B cell (primary cell): ENCODE measurements around the gene VSIG2. TPM values are rescaled to one million over a fixed set of nuclear protein-coding genes. Genes with fewer than 3 reads are reported as not detected.

Experiments used
- ATAC-seq: fragments of 200-7000 bp; cut with Tn5 transposase; one replicate; pipeline ENCODE4 v1.10.0; 2021; ENCODE audit warnings: low read depth, mild to moderate bottlenecking, moderate number of reproducible peaks, moderate library complexity
- CTCF ChIA-PET: fragments of 350-600 bp; sonication (Branson Sonifier 250); formaldehyde crosslinking; loops from one replicate; lab custom pipeline; 2021; ENCODE audit warnings: antibody characterized with exemption, inconsistent platforms; lab: Charles Lee
- POLR2A ChIA-PET: fragments of 350-600 bp; sonication (Branson Sonifier 250); formaldehyde crosslinking; loops from one replicate; lab custom pipeline; 2021; ENCODE audit warnings: antibody characterized with exemption; lab: Charles Lee
- DNase-seq: peaks from one replicate; pipeline ENCODE4 v3.0.0; 2013
- H2AFZ ChIP-seq: 2 replicates; pipeline ENCODE4 v1.6.1; 2012; ENCODE audit warnings: mild to moderate bottlenecking, low read depth, low read length; ENCODE audit not compliant: insufficient read depth, poor library complexity, severe bottlenecking
- H3K27ac ChIP-seq, 2 donors: 1 replicate in 1 of 2; 2 replicates in 1 of 2; pipeline ENCODE4 v1.5.1; 2012 to 2013; ENCODE audit warnings: low read length in 2 of 2, mild to moderate bottlenecking in 2 of 2, moderate library complexity in 1 of 2
- H3K27me3 ChIP-seq, 4 experiments: fragments of 200-600 bp in 1 of 4; sonication (generic) in 1 of 4; replicated peaks in 1 of 4; 1 replicate in 2 of 4; 2 replicates in 2 of 4; pipeline versions ENCODE4 v1.6.1 to v1.7.0; 2013 to 2016; ENCODE audit warnings: low read length in 3 of 4, mild to moderate bottlenecking in 2 of 4, mixed read lengths in 1 of 4, moderate library complexity in 1 of 4; ENCODE audit not compliant: insufficient read depth in 4 of 4, control insufficient read depth in 3 of 4; ENCODE audit errors: control extremely low read depth in 1 of 4
- H3K36me3 ChIP-seq, 2 experiments: replicated peaks in 1 of 2; 1 replicate in 1 of 2; 2 replicates in 1 of 2; pipeline versions ENCODE4 v1.6.1 to v1.7.1; 2013; ENCODE audit warnings: low read length in 1 of 2; ENCODE audit not compliant: insufficient read depth in 2 of 2, control insufficient read depth in 1 of 2; ENCODE audit errors: control extremely low read depth in 1 of 2, extremely low read depth in 1 of 2
- H3K4me1 ChIP-seq, 2 donors: fragments of 200-600 bp in 1 of 2; sonication (generic) in 1 of 2; 1 replicate in 1 of 2; 2 replicates in 1 of 2; pipeline versions ENCODE4 v1.5.1 to v1.6.1; 2013 to 2017; ENCODE audit warnings: low read length in 2 of 2; ENCODE audit not compliant: control insufficient read depth in 2 of 2, insufficient read depth in 2 of 2
- H3K4me2 ChIP-seq: replicated peaks from 2 replicates; pipeline ENCODE3; 2012; ENCODE audit warnings: mild to moderate bottlenecking, low read depth, low read length; ENCODE audit not compliant: poor library complexity, severe bottlenecking
- H3K4me3 ChIP-seq, 5 experiments: fragments of 200-600 bp in 1 of 5; sonication (generic) in 1 of 5; 1 replicate in 3 of 5; 2 replicates in 2 of 5; pipeline versions ENCODE4 v1.5.1 to v1.7.0; 2011 to 2016; ENCODE audit warnings: low read length in 4 of 5, mild to moderate bottlenecking in 4 of 5, low read depth in 2 of 5, control low read depth in 1 of 5, moderate library complexity in 1 of 5; ENCODE audit not compliant: insufficient read depth in 1 of 5; ENCODE audit errors: control extremely low read depth in 1 of 5, extremely low read depth in 1 of 5
- H3K79me2 ChIP-seq: fragments of 200-600 bp; sonication (generic); one replicate; pipeline ENCODE4 v1.6.0; 2016; ENCODE audit warnings: low read length; ENCODE audit not compliant: control insufficient read depth, insufficient read depth
- H3K9ac ChIP-seq: fragments of 200-600 bp; sonication (generic); 2 replicates; pipeline ENCODE4 v1.6.1; 2017; ENCODE audit warnings: mild to moderate bottlenecking, low read length, moderate library complexity
- H3K9me3 ChIP-seq, 3 donors: one replicate each; pipeline versions ENCODE4 v1.6.1 to v1.7.1; 2013; ENCODE audit warnings: low read length in 2 of 3; ENCODE audit not compliant: control insufficient read depth in 2 of 3, insufficient read depth in 1 of 3; ENCODE audit errors: control extremely low read depth in 1 of 3
- H4K20me1 ChIP-seq: 2 replicates; pipeline ENCODE4 v1.6.0; 2012; ENCODE audit warnings: mild to moderate bottlenecking, low read length; ENCODE audit not compliant: insufficient read depth, control insufficient read depth, poor library complexity, severe bottlenecking
- H3K27ac Mint-ChIP-seq: one replicate; pipeline ENCODE4 v1.8.0; 2021; ENCODE audit warnings: mixed read lengths
- H3K27me3 Mint-ChIP-seq: one replicate; pipeline ENCODE4 v1.8.0; 2021; ENCODE audit warnings: mixed read lengths
- H3K4me1 Mint-ChIP-seq: one replicate; pipeline ENCODE4 v1.8.0; 2021; ENCODE audit warnings: mixed read lengths
- H3K4me3 Mint-ChIP-seq: one replicate; pipeline ENCODE4 v1.8.0; 2021; ENCODE audit warnings: mixed read lengths
- H3K9me3 Mint-ChIP-seq: one replicate; pipeline ENCODE4 v1.8.0; 2022; ENCODE audit warnings: mixed read lengths; ENCODE audit not compliant: insufficient read depth
- EZH2 ChIP-seq: IDR thresholded peaks from 2 replicates; pipeline ENCODE4 v1.6.1; 2012; ENCODE audit warnings: borderline replicate concordance, low read depth, mild to moderate bottlenecking, moderate library complexity, low read length; ENCODE audit not compliant: insufficient read depth, poor library complexity, severe bottlenecking
- WGBS: methylation state at CpG from one replicate; pipeline ENCODE4 v1.1.5; 2013; ENCODE audit warnings: missing lambda C conversion rate; ENCODE audit not compliant: insufficient coverage; 5-methylcytosine and 5-hydroxymethylcytosine counted together
- intact Hi-C: fragments of 100-400 bp; cut with micrococcal nuclease; formaldehyde crosslinking; loops from one replicate; pipeline ENCODE4 v1.10.0; 2022
- polyA minus RNA-seq: library from RNA; depleted of rRNA, polyadenylated mRNA; stranded (reverse); fragments of >200 nt; gene quantifications from 2 replicates; pipeline ENCODE4 v1.2.3, GENCODE V29; 2012
- polyA plus RNA-seq: library from polyadenylated mRNA; depleted of rRNA; stranded (reverse); fragments of >200 nt; gene quantifications from 2 replicates; pipeline ENCODE4 v1.2.3, GENCODE V29; 2012
- total RNA-seq, 2 donors: library from RNA; stranded (reverse); fragments of 120-200 nt in 1 of 2; gene quantifications; 1 replicate in 1 of 2; 2 replicates in 1 of 2; pipeline versions ENCODE4 v1.2.3 to v1.2.4, GENCODE V29; 2013 to 2022
- TF ChIP-seq, protein P1 (sequence below): fragments of 200-600 bp; IDR thresholded peaks from one replicate; pipeline ENCODE4 v1.8.0; 2022; ENCODE audit warnings: antibody characterized with exemption, mild to moderate bottlenecking

The VSIG2 gene, protein sequence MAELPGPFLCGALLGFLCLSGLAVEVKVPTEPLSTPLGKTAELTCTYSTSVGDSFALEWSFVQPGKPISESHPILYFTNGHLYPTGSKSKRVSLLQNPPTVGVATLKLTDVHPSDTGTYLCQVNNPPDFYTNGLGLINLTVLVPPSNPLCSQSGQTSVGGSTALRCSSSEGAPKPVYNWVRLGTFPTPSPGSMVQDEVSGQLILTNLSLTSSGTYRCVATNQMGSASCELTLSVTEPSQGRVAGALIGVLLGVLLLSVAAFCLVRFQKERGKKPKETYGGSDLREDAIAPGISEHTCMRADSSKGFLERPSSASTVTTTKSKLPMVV
- total RNA-seq (not detected in 2 replicates), polyA plus RNA-seq (0.36 TPM in 1 of 2 replicates, not detected in the other), polyA minus RNA-seq (not detected in 2 replicates)
- total RNA-seq (2013) = 0.21 TPM

GRCh38 chr11:124751741-124752470, at the start of gene VSIG2:
Gene VSIG2 (minus strand): TSS chr11:124752255. CDS start chr11:124752137, 118 bp downstream.
- ChIA-PET CTCF (interaction anchor here (1.5 to 9.8 kb wide), 4 partner anchors 9 to 85 kb away, joined by 3 to 153 read pairs (median 13); partner anchors contain the start of gene ESAM), POLR2A (no interaction called here)
- H3K9me3 Mint-ChIP-seq = no peaks in the 10 kb centered on the region
- TF ChIP-seq, protein P1, sequence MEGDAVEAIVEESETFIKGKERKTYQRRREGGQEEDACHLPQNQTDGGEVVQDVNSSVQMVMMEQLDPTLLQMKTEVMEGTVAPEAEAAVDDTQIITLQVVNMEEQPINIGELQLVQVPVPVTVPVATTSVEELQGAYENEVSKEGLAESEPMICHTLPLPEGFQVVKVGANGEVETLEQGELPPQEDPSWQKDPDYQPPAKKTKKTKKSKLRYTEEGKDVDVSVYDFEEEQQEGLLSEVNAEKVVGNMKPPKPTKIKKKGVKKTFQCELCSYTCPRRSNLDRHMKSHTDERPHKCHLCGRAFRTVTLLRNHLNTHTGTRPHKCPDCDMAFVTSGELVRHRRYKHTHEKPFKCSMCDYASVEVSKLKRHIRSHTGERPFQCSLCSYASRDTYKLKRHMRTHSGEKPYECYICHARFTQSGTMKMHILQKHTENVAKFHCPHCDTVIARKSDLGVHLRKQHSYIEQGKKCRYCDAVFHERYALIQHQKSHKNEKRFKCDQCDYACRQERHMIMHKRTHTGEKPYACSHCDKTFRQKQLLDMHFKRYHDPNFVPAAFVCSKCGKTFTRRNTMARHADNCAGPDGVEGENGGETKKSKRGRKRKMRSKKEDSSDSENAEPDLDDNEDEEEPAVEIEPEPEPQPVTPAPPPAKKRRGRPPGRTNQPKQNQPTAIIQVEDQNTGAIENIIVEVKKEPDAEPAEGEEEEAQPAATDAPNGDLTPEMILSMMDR = no peak
- TF ChIP-seq EZH2 = no peak
- Histone ChIP-seq H3K9me3 (no peaks in the 10 kb centered on the region), H3K4me1 (peaks cover 24 to 35% of the 10 kb centered on the region in 2 donors), H2AFZ (no peak within 1 kb of the TSS), H3K27me3 (no peaks in the 10 kb centered on the region), H3K9ac (no peak within 1 kb of the TSS), H3K4me3 (no peak within 1 kb of the TSS), H3K36me3 (no peaks in the 10 kb centered on the region), H3K79me2 (peaks cover 8% of the 10 kb centered on the region), H3K27ac (no peak within 1 kb of the TSS), H3K4me2 (no peak within 1 kb of the TSS), H4K20me1 (no peaks in the 10 kb centered on the region)
- no peak for DNase-seq
- H3K27ac Mint-ChIP-seq = no peak within 1 kb of the TSS
- no peak within 1 kb of the TSS for H3K4me3 Mint-ChIP-seq
- H3K27me3 Mint-ChIP-seq = peaks cover 4% of the 10 kb centered on the region
- peaks cover 28% of the 10 kb centered on the region for H3K4me1 Mint-ChIP-seq
- 85% methylated on average over 27 of the region's 42 CpGs for WGBS
- intact Hi-C loops = no loop called here
- ATAC-seq = no peak
